ENCODE results near the gene INTS14.
"Not testable (repeated sequence)": the region's sequence is repeated elsewhere in the genome, so short reads cannot be mapped to it uniquely, and the experiment has no call there.

Gene INTS14

DNA sequence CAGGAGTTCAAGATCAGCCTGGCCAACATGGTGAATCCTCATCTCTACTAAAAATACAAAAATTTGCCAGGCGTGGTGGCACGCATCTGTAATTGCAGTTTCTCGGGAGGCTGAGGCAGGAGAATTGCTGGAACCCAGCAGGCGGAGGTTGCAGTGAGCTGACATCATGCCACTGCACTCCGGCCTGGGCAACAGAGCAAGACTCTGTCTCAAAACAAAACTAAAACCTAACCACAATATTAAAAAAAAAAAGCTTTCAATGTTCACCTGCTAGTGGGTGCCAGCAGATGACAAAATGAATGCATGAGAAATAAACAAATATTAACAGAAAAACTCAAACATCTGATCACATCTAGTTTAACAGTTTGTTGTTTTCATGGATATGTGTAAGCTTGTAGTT, 19.8 kb upstream of the INTS14 start:
- no peak for DNase-seq

DNA sequence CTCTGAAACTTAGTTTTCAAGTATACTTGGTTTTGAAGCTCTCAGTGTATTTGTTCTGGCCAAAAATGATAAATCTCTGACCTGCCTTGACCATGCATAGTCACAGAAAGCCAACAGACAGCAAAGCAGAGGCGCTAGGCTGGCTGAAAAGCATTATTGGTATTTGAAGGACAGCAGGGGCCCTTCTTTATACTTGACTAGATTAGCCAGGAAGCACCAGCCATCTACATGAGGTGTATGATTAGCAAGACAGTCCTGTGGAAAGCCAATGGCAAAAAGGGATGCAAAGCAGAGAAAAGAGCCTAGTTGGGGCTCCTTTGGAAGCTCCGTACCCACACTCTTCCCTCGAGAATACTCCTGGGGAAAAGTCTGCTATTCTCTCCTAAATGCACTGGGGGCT, 18.6 kb upstream of the INTS14 start:
- no peak for DNase-seq

DNA sequence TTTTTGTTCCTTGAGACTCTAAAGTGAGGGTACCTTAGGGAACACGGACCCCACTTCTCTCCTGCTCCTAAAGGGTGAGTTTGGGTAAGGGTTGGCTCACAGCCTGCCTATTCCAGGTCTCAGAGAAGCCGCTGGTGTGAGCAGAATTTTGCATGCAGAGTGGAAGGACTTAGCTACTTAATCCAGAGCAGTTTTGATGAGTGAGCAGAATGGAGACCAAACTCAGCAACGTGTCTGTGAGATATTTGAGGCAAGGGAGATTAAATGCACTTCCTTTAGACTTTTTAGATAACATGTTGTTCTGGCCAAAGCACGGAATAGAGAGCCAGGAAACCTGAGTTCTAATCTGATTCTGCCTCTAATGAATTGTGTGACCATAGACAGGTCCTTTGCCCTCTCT, 15.9 kb upstream of the INTS14 start:
- DNase-seq, result no peak

DNA sequence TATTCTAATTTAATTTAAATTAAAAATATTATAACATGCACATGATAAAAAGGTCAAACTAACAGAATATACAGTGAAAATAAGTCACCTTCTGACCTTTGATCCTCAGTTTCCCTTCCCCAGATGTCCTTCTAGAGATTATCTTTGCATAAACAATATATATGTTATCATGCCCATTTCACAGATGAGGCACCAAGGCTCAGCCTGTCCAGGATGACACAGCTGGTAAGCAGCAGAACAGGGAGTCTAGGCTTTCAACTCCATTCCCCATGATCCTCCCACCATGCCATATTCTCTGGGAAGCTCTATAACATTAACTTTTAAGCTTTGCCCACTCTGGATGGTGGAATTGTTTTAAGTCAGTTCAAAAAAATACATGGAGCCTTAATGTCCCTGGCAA, 12.2 kb upstream of the INTS14 start:
- no peak for DNase-seq

DNA sequence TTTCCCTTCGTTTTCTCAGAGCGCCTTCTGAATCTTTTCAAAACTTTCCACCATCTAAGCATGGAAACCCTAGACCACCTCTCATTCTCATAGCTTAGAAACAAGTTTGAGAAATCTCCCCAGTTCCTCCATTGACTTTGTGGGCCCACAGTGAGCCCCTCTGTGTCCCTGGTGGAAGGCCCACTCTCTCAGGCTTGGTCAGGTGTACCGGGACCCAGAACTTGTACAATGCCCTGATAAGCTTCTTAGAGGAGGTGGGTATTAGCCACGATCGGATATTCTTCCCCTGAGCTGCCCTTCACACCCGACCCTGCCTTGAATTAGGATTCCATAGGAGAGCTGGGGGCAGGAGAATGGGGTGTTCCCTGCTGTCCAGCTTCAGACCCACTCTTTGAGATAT, 10.7 kb upstream of the INTS14 start, which contains the start of gene SLC24A1:
SLC24A1 (plus strand) TSS at position 301 of the 400 bp plus-strand sequence. CDS start 2,143 bp downstream, outside the sequence.
- DNase-seq, result no peak

DNA sequence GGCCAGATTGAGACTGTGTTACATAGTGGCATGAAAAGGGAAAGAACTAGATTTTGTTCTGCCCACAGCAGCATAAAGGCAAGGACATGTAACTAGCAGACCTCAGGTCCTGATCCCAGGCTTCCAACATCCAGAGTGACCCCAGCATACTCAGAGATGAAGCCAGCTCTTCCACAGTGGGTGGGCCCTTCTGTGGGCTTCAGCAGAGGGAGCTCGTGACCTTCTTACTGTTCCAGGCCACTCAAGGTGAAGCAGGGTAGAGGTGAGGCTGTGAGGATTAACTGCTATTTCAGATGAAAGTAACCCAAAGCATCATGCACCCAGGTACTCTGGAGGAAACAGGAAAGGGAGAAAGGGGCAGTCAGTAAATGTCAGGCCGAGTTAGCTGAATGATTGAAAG, 9.9 kb upstream of the INTS14 start:
- no peak for DNase-seq

DNA sequence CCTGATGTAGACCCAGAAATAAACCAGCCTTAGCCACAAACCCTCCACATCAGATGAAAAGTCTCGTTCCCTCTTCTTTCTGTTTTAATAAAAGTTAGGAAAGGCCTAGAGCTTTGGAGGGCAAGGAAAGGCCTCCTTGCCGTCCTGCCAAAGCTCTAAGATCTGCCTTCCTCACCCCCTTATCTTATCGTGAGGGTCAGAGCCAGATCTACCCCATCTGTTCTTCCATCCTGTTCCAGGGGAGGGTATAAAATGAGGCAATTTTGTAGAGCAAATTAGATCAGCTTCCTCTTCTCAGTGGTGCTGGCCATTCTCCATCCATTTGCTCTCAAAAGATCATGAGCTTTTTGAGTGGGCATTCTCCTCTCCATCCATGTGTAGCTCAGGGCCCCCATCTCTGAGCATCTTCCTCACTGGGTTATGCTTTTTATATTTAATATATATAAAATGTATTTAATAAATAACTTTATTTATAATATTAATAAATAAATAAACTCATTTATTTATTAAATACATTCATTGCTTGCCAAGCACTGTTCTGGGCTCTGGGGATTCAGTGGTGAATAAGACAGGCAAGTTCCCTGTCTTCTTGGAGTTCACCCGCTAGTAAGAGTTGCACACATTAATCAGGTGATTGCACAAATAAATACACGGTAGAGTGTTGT, 8.8 kb upstream of the INTS14 start:
- DNase-seq, result no peak

DNA sequence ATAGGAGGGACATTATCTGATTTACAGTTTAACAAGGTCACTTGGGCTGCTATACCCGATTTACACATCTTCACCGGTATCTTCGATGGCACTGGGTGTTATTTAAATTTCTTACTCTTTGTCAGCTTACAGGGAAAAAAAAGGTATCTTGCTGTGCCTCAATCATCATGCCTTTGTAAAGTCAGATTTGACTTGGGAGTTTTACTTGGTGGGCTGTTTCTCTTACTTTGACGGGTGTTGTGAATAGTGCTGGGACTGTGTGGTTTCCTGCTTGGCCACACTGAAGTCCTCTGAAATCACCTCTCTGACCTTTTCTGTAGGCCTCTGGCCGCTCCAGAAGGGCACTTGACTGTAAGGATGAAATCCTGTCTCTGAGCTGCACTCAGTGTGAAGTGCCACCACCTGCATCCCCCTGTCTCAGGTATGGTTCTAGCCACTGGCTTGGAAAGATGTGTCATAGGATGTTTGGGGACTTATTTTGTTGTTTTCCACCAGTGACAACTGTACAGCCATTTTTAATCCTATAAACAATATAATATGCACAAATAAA, 7.7 kb upstream of the INTS14 start:
- DNase-seq, result no peak

DNA sequence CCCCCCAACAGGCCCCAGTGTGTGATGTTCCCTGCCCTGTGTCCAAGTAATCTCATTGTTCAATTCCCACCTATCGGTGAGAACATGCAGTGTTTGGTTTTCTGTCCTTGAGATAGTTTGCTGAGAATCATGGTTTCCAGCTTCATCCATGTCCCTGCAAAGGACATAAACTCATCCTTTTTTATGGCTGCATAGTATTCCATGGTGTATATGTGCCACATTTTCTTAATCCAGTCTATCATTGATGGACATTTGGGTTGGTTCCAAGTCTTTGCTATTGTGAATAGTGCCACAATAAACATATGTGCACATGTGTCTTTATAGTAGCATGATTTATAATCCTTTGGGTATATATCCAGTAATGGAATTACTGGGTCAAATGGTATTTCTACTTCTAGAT, 5.0 kb upstream of the INTS14 start:
- DNase-seq, result not testable (repeated sequence)

DNA sequence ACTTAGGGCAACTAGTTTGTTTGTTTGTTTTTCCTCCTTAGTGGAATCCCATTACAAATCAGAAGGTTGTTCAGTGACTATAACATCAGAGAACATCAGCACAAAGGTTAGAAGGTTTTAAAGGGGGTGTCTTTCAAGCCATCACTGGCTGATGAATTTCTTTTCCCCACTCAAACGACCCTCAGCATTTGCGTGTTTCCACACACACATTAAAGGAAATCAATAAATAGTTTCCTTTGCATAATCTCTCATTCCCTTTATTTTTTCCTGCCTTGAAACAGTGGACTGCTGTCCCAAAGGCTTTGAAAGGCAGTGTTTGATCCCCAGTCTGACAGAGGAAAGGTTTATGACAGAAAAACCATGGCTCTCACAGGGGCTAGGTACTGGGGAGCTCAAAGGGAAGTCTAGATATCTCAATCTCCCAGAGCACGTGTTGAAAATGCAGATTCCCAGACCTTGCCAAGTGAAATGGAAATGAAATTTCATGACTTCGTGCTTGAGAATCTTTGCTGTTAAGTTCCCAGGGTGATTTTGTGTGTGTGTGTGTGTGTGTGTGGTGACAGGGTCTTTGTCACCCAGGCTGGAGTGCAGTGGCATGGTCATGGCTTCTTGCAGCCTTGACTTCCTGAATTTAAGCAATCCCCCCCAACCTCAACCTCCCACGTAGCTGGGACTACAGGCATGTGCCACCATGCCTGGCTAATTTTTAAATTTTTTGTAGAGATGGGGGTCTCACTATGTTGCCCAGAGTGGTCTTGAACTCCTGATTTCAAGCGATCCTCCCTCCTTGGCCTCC, 2.2 kb upstream of the INTS14 start:
- no peak for DNase-seq

DNA sequence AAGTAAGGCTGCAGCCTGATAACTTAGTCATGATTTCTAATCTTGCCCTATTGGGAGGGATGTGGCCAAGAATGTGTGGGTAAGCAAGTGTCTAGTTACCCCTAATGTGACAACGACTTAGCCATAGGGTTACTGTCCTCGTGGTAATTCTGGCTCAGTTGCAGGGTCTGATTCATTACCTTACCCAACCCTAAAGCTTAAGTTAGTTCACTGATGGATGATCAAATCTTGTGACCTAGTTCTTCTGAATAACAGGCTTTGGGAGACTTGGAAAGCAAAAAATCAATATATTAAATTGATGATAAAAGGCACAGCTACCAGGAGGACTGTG, 1.6 kb upstream of the INTS14 start:
- DNase-seq, result no peak

DNA sequence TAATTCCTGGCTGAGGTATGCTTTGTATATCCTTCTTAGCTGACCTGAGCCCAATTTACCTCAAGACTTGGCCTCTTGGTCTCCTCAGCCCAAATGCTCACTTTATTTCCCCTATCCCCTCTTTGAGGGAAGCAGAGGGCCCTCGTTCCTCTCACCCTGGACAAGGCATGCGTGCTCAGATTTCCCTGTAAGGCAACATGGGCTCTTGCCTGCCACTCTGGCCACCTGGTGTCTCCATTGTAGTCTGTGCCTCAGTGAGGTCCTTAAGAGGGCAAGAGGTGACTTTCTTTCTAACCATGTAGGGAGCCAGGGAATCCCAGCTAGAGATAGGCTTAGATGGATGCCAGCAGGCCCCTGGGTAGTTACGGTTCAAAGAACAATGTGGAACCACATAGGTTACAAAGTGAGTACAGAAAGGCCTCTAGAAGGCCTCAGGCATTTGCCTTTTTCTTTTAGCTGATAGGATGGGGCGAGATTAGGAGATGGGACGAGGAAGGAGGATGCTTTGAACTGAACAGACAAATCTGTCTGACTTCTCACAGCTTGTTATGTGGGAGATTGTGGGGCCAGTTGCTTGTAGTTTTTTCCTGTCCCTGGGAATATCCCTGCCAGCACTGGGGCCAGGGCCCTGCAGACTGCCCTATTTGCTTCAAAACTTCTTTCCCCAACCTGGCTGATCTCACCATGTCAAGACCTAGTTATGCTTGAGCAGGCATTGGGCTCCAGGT, 1.1 kb upstream of the INTS14 start:
- no peak for DNase-seq

DNA sequence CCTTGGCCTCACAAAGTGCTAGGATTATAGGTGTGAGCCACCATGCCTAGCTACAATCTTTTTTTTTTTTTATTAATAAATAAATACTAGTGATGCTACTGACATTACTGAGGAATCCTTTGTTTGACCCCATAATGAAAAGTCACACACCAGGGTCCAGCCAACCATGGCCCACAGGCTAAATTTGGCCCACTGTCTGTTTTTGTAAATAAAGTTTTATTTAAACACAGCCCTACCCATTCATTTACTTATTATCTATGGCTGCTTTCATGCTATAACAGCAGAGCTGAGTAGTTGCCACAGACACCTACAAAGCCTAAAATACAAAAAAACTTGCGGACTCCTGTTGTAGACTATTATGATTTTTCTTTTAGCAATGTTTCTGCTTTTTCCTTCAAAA, 7.4 kb downstream of the INTS14 start:
- no peak for DNase-seq

DNA sequence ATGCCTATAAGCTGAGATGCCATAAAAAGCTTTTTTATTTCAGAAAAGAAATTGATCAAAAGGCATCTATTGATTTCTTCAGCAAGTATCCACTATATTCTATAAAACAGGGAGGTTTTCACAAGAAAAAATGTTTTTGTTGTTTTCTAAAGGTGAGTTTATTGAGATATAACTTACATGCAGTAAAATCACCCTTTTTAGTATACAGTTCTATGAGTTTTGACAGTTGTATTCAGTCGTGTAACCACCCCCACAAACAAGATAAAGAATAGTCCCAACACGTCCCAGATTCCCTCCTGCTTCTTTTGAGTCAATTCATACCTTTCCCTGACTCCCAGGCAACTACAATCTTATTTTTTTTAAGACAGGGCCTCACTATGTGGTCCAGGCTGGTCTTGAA, 7.8 kb downstream of the INTS14 start:
- no peak for DNase-seq

DNA sequence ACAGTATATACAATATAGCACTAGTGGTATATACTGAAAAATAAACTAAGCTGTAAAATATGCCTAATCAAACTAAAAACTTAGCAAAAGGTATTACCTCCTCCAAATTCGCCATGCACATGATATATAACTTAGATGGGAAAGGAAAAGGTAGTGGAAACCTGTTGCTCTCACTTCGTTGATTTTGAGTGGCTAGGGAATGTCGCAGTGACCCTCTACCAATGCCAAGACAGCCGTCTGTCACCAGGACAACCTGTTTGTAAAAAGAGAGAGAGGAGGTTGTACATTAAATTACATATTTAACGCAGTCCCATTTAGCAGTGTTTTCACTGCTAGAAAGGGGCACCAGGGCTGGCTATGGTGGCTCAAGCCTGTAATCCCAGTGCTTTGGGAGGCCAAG, 11.3 kb downstream of the INTS14 start:
- no peak for DNase-seq

DNA sequence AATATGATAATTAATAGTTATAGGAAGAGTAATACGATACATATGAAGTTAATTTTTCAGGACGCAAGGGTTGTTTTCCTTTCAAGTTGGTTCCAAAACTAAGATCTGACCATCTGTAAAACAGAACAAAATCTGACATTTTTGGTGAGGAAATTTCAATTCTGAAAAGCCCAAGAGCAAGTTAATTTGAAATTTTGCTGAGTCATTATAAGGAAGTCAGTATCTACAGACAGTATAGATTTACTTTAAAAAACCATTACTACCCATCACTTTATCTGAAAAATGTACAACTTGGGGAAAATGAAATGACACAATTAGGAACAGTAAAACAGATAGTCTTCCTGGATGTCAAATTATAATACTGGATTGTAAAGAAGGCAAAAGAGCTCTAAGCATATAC, 12.5 kb downstream of the INTS14 start:
- no peak for DNase-seq

DNA sequence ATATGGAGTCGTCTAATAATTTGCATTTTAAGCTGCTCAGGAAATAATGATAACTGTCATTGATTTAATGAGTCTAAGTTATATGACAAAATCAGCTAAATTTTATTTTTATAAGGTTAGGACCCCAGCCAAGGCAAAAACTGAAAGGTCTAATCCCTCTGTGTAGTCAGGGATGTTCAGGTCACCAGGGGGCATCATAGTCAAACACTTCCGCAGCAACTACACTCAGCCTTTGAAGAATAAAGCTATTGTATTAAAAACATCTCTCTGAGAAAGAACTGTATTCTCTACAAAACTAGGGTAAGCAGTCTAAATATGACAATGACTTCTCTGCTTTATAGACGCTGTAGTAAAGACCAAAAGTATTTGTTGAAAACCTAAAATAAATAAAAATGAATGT, 15.0 kb downstream of the INTS14 start:
- DNase-seq, result no peak

DNA sequence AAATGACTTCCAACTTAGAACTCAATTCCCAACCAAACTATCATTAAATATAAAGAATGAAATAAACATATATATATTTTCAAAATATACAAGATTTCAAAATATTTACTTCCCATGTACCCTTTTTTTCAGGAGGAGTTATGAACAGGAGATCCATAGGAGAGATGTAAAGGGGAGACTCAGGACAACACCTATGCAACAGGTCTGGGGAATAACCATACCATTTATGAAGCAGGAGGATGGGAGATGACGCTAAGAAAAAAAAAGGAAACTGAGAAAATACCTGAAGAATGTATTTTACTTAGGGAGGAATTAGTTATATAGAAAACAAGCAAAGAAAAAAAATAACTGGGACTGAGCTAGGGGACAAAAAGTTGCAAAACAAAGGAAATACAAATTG, 23.8 kb downstream of the INTS14 start:
- no peak for DNase-seq

DNA sequence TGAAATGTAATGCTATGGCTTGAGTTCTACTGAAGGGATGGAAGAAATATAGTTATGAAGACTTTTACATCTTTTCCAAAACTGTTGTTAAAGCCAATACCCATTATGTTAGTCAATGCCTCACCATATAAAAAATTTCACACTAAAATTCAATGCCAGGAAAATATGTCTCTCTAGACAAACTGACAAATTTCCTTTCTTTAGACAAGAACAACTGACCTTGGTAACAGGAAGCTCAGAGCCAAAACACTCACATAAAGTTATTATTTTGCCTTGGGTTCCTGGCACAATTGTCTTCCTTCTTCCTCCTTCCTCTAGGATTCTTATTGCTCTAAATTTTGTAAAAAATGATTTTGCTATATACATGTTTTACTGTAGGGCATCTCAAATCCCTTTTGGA, 26.7 kb downstream of the INTS14 start:
- DNase-seq, result no peak

DNA sequence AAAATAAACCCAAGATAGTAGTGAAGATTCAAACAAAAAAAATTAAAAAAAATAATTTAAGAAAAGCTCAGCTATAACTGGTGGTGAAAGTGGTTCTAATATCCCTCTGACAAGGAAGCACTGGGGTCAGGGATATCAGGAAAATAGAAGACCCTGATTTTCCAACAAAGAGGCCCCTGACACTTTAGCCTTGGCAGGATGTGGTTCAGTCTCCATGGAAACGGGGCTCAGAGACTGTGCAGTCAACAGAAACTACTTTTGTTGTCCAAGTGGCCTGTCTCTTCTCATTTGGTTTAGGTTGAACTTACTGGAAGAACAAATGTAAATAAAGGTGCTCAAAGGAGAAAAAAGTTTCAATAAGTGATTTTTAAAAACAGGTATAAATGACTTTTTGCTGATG, 27.2 kb downstream of the INTS14 start:
- no peak for DNase-seq

DNA sequence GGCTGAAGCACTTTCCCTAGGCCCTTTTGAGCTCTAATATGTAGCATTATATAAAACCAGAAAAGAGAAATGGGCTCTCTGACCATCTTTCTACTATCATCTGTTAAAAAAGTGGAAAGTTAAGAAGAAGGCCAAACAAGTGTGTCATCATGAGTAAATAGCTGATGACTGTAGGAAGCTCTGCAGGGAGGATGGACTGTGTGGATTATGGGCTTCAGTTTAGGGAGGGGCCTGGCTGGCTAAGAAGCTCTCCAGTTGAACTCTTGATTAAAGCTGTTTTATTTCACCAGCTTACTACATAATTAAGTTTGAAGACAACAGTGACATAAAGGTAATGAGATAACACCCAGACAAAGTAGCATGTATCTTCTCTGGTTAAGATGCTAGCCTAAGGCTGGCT, 30.6 kb downstream of the INTS14 start:
- no peak for DNase-seq

DNA sequence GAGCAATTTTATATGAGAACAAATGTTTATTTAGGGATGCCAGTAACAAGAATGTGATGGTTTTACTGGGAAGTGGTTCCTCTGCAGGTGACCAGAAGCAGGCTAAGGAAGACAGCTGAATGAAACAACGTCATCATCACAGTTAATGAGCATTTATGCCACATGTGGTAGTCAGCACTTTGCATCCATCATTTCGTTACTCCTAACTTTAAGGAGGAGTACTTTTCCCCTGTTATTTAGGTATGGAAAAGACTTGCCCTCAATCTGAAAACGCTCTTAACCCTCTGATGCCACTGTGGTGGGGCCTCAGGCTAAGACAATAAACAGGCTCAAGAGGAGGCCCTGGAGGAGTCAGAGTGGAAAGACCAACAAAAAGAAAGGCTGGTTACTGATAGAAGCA, 31.2 kb downstream of the INTS14 start:
- DNase-seq, result no peak

DNA sequence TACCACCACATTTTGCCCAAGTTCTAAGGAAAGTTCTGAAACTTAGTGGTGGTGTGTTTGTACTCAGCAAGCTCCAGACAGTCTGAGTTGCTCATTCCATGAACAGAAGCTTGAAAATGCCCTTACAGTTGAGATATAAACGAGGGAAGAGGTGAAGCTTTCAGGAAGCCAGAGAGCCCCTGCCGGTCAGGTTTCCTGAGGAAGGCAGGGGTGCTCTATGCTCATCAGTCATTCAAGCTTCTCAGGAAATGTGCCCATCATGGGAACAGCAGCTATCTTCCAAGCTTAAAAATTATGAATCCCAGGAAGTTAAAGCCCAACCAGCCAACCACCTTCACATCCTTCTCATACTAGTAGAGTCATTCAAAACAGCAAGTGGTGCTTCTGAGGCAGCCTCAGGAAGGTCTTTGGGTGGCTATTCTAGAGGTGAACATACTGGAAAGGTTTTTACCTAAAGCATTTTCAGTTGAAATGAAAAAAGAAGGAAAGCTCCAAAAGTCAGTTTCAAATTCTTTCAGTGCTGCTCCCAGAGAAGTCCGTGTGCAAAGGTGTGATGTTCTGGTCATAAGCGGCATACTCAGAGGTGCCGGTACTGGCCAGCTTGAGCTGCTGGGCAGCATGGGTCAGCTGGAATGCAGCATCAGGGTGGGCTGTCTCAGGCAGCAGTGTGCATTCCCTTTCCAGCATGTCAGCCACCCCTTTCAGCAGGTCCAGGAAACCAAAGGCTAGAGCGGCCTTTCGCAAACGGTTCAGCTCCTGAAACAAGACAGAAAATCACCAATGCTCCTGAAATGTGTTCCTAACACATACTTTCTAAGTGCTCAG, 31.8 kb downstream of the INTS14 start:
- DNase-seq, result no peak
